HG03565 (cell line): ENCODE results near the gene RAB36.

Experiments
- ATAC-seq: cut with Tn5 transposase; IDR thresholded peaks from one replicate; pipeline ENCODE4 v1.9.1; 2021; ENCODE audit warnings: mild to moderate bottlenecking, moderate library complexity; ENCODE audit not compliant: unreplicated experiment

RAB36 gene

GRCh38 chr22:23203452-23204124 is 58.3 kb downstream of the RAB36 start:
- ATAC-seq = no peak

GRCh38 chr22:23204125-23204488 is 58.8 kb downstream of the RAB36 start:
- ATAC-seq = no peak

GRCh38 chr22:23204541-23205157 is 59.4 kb downstream of the RAB36 start:
- ATAC-seq = no peak

GRCh38 chr22:23205339-23206049 is 60.2 kb downstream of the RAB36 start:
- no peak for ATAC-seq

GRCh38 chr22:23206915-23207314 is 61.6 kb downstream of the RAB36 start:
- ATAC-seq = no peak

- no peak for ATAC-seq
Observed at GRCh38 chr22:23207729-23208393, 62.6 kb downstream of the RAB36 start.

- no peak for ATAC-seq
Observed at GRCh38 chr22:23210428-23211170, 65.3 kb downstream of the RAB36 start.

GRCh38 chr22:23211622-23212021 is 66.3 kb downstream of the RAB36 start:
- ATAC-seq = no peak

GRCh38 chr22:23212061-23213021 is 67.1 kb downstream of the RAB36 start:
- ATAC-seq = no peak

- no peak for ATAC-seq
Observed at GRCh38 chr22:23213022-23213555, 67.8 kb downstream of the RAB36 start.

GRCh38 chr22:23213581-23214334 is 68.5 kb downstream of the RAB36 start:
- no peak for ATAC-seq
